GM21360 (cell line): ENCODE results near the gene FBXL17.

Experiments
- ATAC-seq: cut with Tn5 transposase; IDR thresholded peaks from one replicate; pipeline ENCODE4 v1.9.1; 2021; ENCODE audit warnings: mild to moderate bottlenecking, moderate library complexity; ENCODE audit not compliant: unreplicated experiment

Gene FBXL17

DNA sequence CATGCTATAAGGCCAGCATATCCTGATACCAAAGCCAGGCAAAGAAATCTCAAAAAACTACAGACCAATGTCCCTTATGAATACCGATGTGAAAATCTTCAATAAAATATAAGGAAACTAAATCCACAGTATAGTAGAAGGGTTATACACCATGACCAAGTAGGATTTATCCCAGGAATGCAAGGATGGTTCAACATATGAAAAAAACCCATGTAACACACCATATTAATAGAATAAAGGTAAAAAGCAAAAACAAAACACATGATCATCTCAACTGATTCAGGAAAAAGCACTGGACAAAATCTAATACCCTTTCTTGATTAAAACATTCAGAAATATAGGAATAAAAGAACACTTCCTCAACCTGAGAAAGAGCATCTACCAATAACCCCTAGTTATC, 6.1 kb downstream of the FBXL17 start:
- no peak for ATAC-seq

DNA sequence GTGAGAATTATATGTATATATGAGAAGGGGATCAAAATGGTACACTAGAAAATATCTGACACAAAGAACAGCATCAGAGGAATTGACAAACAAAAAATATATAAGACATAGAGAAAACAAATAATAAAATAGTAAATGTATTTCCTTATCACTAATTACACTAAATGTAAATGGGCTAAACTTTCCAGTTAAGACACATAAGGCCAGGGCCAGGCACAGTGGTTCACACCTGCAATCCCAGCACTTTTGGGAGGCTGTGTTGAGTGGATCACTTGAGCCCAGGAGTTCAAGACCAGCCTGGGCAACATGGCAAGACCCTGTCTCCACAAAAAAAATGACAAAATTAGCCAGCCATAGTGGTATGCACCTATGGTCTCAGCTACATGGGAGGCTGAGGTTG, 8.5 kb downstream of the FBXL17 start:
- ATAC-seq: no peak

DNA sequence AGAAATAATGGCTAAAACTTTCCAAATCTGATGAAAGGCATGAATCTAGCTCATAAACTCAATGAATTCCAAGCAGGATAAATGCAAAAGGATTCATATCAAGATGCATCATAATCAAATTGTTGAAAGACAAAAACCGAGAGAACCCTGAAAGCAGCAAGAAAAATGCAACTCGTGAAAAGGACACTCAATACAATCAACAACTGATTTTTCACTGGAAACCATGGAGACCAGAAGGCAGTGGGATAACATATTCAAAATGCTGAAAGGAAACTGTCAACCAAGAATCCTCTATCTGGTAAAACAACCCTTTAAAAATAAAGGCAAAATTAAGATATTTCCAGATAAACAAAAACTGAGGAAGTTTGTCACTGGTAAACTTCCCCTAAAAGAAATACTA, 9.5 kb downstream of the FBXL17 start:
- no peak for ATAC-seq

DNA sequence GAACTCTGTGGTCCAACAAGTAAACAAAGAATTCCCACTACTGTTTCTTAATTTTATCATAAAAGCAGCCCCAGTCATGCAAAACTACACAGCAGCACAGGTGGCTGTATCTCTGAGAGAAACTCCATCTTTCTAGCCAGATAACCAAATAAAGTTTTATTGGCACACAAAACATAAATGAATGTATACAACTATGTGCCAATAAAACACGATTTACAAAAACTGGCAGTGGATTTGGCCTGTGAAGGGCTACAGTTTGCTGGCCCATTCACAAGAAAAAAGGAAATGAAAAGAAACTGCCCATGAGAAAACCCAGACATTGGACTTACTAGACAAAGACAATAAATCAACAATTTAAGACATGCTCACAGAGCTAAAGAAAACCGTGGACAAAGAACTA, 10.6 kb downstream of the FBXL17 start:
- ATAC-seq: no peak

DNA sequence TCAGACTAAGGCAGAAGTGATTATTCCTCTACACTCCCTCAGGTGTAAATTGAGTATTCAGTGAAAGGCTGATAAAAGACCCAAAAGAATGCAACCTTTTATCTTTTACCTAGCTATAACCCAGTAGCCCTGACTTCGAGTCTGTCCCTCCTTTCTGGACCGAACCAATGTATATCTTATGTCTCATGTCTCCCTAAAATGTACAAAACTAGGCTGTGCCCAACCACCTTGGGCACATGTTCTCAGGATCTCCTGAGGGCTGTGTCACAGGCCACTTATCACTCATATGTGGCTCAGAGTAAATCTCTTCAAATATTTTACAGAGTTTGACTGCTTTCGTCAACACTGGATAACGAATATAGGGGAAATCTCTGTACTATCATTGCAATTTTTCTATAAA, 12.7 kb downstream of the FBXL17 start:
- ATAC-seq: no peak

- ATAC-seq: no peak
Measured at GRCh38 chr5:108367679-108368334, 14.1 kb downstream of the FBXL17 start.

DNA sequence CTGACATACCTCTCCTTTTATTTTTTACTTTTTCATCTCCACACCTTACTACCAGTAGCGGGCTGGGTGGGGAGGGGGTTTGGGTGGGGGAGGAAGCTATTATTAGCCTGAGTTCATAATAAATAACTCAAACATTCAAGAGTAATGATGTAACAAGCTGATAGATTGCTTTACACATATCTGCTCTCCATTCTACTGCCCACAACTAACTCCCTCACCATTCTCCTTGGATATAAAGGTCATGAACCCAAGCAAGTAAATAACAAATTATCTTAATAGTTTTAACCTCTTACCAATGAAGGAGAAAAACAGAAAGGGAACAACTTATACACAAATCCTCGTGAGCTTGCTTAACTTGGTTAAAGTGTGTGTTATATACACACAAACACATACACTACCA, 15.4 kb downstream of the FBXL17 start:
- no peak for ATAC-seq

DNA sequence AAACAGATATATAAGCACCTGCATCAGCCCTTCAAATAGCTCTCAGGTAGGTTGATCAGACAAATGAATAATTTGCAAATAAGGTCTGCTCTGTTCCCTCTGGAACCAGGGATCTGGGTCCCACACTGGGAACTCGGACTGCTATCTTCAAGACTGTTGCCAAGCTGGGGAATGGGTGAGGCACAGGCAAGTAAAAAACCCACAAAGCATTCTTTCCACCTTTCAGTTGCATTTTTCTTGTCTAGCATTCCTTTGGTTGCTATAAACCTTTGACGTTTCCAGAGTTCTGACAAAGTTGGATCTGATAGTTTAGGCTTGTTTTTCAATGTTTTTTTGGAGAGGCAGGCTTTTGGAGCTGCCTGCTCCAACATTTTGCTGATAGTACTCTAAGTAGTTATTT, 20.1 kb downstream of the FBXL17 start:
- ATAC-seq: no peak

- no peak for ATAC-seq
Measured at GRCh38 chr5:108361239-108361638, 20.7 kb downstream of the FBXL17 start.

- no peak for ATAC-seq
Measured at GRCh38 chr5:108360280-108360679, 21.6 kb downstream of the FBXL17 start.

DNA sequence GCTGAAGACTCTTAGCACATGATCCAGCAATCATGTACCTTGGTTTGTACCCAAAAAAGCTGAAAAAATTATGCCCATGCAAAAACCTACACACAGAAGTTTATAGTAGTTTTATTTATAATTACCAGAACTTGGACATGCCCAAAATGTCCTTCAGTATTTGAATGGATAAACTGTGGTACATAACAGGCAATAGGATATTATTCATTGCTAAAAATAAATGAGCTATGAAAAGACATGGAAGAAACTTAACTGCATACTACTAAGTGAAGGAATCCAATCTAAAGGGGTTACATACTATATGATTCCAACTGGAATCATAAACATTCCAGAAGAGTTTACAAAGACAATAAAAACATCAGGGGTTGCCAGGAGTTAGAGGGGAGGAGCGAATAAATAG, 25.6 kb downstream of the FBXL17 start:
- ATAC-seq: no peak

DNA sequence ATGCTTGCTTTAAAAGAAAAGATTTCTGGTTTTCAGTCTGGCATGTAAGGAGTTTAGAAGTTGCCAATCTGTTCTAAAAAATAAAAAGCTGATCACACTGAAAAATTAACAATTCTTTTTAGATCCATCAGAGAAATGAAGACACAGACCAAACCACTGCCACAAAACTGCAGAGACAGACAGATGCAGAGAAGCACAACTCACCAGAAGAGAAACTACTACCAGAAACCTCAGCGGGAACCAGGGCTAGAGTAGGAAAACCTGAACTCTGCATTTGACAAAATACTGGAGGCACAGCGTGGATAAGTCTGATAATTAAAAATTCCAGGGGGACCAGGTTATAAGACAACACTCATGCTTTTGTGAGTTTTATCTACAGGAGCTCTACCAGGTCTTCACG, 28.8 kb downstream of the FBXL17 start:
- no peak for ATAC-seq

DNA sequence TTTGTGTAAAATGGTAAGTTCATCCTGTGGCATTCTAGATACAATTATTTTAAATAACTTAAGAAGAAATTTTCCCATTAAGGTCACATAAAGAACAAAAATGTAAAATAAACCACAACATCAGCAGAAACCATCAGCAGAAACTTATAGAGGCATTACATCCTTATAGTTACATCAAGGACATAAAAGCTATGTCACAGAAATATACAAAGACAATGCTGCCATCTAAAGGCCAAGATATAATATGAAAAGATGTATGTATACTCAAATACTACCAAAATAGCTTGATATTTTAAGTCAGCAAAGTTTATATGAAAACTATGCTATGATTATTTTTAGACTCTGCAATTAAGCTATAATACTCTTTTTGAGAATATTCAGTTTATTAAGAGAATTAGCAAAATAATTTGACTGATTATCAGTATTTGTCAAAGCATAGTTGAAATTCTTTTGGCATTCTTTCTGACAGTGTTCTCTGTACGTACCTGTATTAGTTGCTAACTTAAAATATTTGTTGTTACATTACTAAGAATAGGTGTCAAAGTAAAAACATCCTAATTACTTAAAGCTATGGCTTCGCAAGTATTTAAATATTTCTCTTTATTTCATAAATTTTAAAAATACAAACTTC, 36.2 kb downstream of the FBXL17 start:
- no peak for ATAC-seq

GRCh38 chr5:108344103-108344822, 37.6 kb downstream of the FBXL17 start:
- no peak for ATAC-seq

DNA sequence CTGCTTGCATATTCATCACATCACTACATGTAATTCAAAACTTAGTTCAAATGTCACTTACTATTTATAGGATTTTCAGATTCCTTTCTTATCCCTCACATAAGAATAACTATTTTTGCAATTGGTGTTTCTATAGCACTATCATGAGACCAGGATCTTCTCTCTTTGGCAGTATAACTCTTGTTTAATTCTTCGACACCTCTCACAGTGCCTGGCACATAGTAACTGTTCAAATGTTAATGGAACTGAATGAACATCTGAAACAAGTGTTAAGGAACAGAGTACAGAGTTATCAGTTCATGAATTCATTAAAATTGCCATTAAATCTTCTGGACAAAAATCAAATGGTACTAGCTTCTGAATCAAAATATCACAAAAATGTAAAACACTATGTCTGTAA, 40.0 kb downstream of the FBXL17 start:
- no peak for ATAC-seq

DNA sequence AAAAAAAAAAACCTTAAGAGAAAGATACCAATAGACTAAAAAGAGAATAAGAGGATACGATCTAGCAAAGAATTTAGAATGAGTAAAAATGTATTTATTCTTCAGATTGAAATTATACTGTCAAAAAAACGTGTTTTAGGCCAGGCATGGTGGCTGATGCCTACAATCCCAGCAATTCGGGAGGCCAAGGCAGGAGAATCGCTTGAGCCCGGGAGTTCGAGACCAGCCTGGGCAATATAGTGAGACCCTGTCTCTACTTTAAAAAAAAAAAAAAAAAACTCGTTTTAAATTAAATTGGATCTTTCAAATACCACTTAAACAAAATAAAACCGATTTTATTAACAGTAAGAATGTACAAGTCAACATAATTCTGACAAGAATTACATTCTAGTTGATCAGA, 41.8 kb downstream of the FBXL17 start:
- no peak for ATAC-seq

DNA sequence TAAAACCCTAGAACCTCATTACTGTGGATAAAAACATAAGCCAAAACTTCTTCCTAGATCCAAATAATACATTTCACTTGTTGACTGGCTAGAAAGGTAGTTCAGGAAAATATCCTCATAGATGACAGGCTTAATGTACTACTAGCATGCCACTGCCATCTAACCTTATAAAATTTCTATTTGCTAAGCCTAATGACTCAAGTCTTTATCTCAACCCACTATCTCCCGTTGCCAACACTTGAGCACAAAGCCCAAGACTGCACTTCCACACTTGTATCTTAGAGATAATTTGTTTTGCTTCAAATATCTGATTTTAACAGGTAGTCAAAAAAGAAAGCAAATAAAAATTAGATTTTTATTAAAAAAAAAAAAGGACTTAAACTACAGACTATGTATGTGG, 42.7 kb downstream of the FBXL17 start:
- no peak for ATAC-seq

- ATAC-seq: no peak
Measured at GRCh38 chr5:108334225-108334624, 47.7 kb downstream of the FBXL17 start.

DNA sequence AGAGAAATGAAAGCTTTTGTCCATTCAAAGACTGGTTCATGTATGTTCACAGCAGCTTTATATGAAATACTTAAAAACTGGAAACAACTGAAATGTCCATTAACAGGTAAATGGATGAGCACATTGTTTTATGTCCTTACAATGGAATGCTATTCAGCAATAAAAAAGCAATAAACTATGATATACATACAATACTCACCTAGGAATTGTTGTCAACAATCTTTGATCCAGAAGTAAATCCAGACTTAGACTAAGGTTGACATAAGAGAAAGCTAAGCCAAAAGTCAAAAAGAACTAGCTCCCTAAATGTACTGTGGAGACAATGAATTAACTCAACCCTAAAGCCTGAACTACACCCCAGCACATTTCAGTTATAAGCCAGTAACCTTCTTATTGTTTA, 54.9 kb downstream of the FBXL17 start:
- ATAC-seq: no peak

GRCh38 chr5:108324886-108325285, 57.0 kb downstream of the FBXL17 start:
- no peak for ATAC-seq

GRCh38 chr5:108321341-108321740, 60.6 kb downstream of the FBXL17 start:
- no peak for ATAC-seq

DNA sequence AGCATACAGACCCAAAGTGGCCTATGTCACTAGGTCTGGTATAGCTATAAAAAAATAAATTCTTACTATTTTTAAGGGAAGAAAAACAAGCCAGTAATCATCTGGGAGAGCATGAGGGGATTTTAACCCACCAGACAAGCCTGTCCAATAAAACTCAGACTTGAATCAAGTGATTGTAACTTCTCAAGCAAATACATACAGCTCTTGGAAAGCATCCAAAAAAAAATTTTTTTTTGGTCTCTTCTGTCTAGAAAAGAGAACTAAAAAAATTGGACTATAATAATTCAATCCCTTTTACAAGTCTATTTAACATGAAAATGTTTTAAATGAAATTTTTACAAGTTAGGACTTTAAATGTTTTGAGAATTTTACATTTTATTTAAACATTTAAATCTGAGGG, 61.7 kb downstream of the FBXL17 start:
- no peak for ATAC-seq
